HCT116 (cell line): ENCODE results near the gene BBS10.
"Not testable (repeated sequence)": the region's sequence is repeated elsewhere in the genome, so short reads cannot be mapped to it uniquely, and the experiment has no call there.

Experiments used
- CEBPB ChIP-seq: IDR thresholded peaks from 2 replicates; pipeline ENCODE4 v1.6.1; 2012; ENCODE audit warnings: low read depth
- CTCF ChIP-seq, 3 experiments: fragments of 200-600 bp in 1 of 3; sonication (generic) in 1 of 3; IDR thresholded peaks in 2 of 3; conservative IDR thresholded peaks in 1 of 3; 2 replicates each; pipeline ENCODE4 v1.5.1; 2012 to 2017; ENCODE audit warnings: low read depth in 2 of 3, low read length in 2 of 3, antibody characterized with exemption in 1 of 3, borderline replicate concordance in 1 of 3, control low read depth in 1 of 3, mild to moderate bottlenecking in 1 of 3, mixed read lengths in 1 of 3, mixed run types in 1 of 3, moderate library complexity in 1 of 3; ENCODE audit not compliant: insufficient read depth in 1 of 3
- ELF1 ChIP-seq: IDR thresholded peaks from 2 replicates; pipeline ENCODE4 v1.6.1; 2012; ENCODE audit warnings: low read depth, borderline replicate concordance
- EZH2 ChIP-seq: fragments of 200-600 bp; sonication (generic); IDR thresholded peaks from 2 replicates; pipeline ENCODE4 v1.6.1; 2017; ENCODE audit warnings: antibody characterized with exemption, mixed run types
- EZH2phosphoT487 ChIP-seq: fragments of 200-600 bp; IDR thresholded peaks from 2 replicates; pipeline ENCODE4 v1.6.1; 2018; ENCODE audit warnings: antibody characterized with exemption, borderline replicate concordance
- JUND ChIP-seq: IDR thresholded peaks from 2 replicates; pipeline ENCODE4 v1.6.1; 2012
- POLR2AphosphoS5 ChIP-seq: IDR thresholded peaks from 2 replicates; pipeline ENCODE4 v1.6.1; 2011; ENCODE audit warnings: mild to moderate bottlenecking, low read depth, low read length, moderate library complexity
- RAD21 ChIP-seq: IDR thresholded peaks from 2 replicates; pipeline ENCODE4 v1.6.1; 2012; ENCODE audit warnings: low read depth, mild to moderate bottlenecking
- REST ChIP-seq: IDR thresholded peaks from 2 replicates; pipeline ENCODE4 v1.6.1; 2012; ENCODE audit warnings: low read depth
- SP1 ChIP-seq: IDR thresholded peaks from 2 replicates; pipeline ENCODE4 v1.6.1; 2012; ENCODE audit warnings: low read depth
- SRF ChIP-seq: IDR thresholded peaks from 2 replicates; pipeline ENCODE4 v1.6.1; 2012; ENCODE audit warnings: low read depth

GRCh38 chr12:76319595-76320319, 28.5 kb downstream of the BBS10 start:
- TF ChIP-seq CTCF (IDR thresholded peaks at IDR 0.05 in 2 of 3, conservative IDR thresholded peaks at IDR 0.05 in 1 of 3; ENCODE audit: borderline replicate concordance in 1 of 3, insufficient read depth in 1 of 3, low read depth in 2 of 3, low read length in 2 of 3); SRF; POLR2AphosphoS5; RAD21; JUND; CEBPB; EZH2; REST; EZH2phosphoT487; ELF1; SP1: not testable (repeated sequence)
